Neural crest cell (in vitro differentiated cells): ENCODE data around the gene SIVA1. TPM values are rescaled to one million over a fixed set of nuclear protein-coding genes. Genes with fewer than 3 reads are reported as not detected.

Experiments used
- DNase-seq: peaks from one replicate; pipeline ENCODE4 v3.0.0; 2021; ENCODE audit warnings: low read depth, mixed read lengths, low spot score
- H3K27ac Mint-ChIP-seq: one replicate; pipeline ENCODE4 v1.8.0; 2021; ENCODE audit warnings: mild to moderate bottlenecking, mixed read lengths; ENCODE audit not compliant: unreplicated experiment
- H3K27me3 Mint-ChIP-seq: 2 replicates; pipeline ENCODE4 v1.8.0; 2021; ENCODE audit warnings: low read depth, mild to moderate bottlenecking, mixed read lengths
- H3K36me3 Mint-ChIP-seq: 2 replicates; pipeline ENCODE4 v1.8.0; 2021; ENCODE audit warnings: low read depth, mild to moderate bottlenecking, mixed read lengths
- H3K4me1 Mint-ChIP-seq: 2 replicates; pipeline ENCODE4 v1.8.0; 2021; ENCODE audit warnings: mixed read lengths
- H3K4me3 Mint-ChIP-seq: one replicate; pipeline ENCODE4 v1.8.0; 2021; ENCODE audit warnings: mild to moderate bottlenecking, mixed read lengths
- H3K9me3 Mint-ChIP-seq: 2 replicates; pipeline ENCODE4 v1.8.0; 2021; ENCODE audit warnings: mixed read lengths
- CTCF ChIP-seq: fragments of 200-600 bp; sonication (generic); conservative IDR thresholded peaks from 2 replicates; pipeline ENCODE4 v1.5.0; 2021; ENCODE audit warnings: antibody characterized with exemption, mild to moderate bottlenecking
- total RNA-seq: library from RNA; stranded (reverse); gene quantifications from 2 replicates; pipeline ENCODE4 v1.2.1, GENCODE V29; 2021

The SIVA1 gene
- total RNA-seq, 1 donor from 2014 or later: 121 TPM

- H3K9me3 Mint-ChIP-seq: no peaks in the 10 kb centered on the region
- no peak for DNase-seq
- TF ChIP-seq CTCF: no peak
- no peak overlapping the region for H3K4me3 Mint-ChIP-seq
- H3K36me3 Mint-ChIP-seq: no peaks in the 10 kb centered on the region
- H3K27me3 Mint-ChIP-seq: no peaks in the 10 kb centered on the region
- H3K4me1 Mint-ChIP-seq: peaks cover 4% of the 10 kb centered on the region
- no peak overlapping the region for H3K27ac Mint-ChIP-seq
Observed at GRCh38 chr14:104712881-104713734, 39.8 kb upstream of the SIVA1 start.

GRCh38 chr14:104714066-104714465, 38.9 kb upstream of the SIVA1 start:
- Mint-ChIP-seq H3K27ac (no peak overlapping the region), H3K4me3 (no peak overlapping the region), H3K36me3 (no peaks in the 10 kb centered on the region), H3K4me1 (no peaks in the 10 kb centered on the region), H3K27me3 (no peaks in the 10 kb centered on the region), H3K9me3 (no peaks in the 10 kb centered on the region)
- no peak for DNase-seq
- no peak for TF ChIP-seq CTCF

GRCh38 chr14:104714681-104715080, 38.3 kb upstream of the SIVA1 start:
- Mint-ChIP-seq H3K4me3 (no peak overlapping the region), H3K36me3 (no peaks in the 10 kb centered on the region), H3K4me1 (no peaks in the 10 kb centered on the region), H3K9me3 (no peaks in the 10 kb centered on the region), H3K27me3 (no peaks in the 10 kb centered on the region), H3K27ac (no peak overlapping the region)
- TF ChIP-seq CTCF: no peak
- no peak for DNase-seq

- no peaks in the 10 kb centered on the region for H3K27me3 Mint-ChIP-seq
- H3K9me3 Mint-ChIP-seq: no peaks in the 10 kb centered on the region
- H3K4me1 Mint-ChIP-seq: no peaks in the 10 kb centered on the region
- no peak for DNase-seq
- H3K27ac Mint-ChIP-seq: no peak overlapping the region
- TF ChIP-seq CTCF: no peak
- no peaks in the 10 kb centered on the region for H3K36me3 Mint-ChIP-seq
- no peak overlapping the region for H3K4me3 Mint-ChIP-seq
Observed at GRCh38 chr14:104715416-104715815, 37.5 kb upstream of the SIVA1 start.

GRCh38 chr14:104715871-104716270, 37.1 kb upstream of the SIVA1 start:
- TF ChIP-seq CTCF: no peak
- Mint-ChIP-seq H3K4me1 (no peaks in the 10 kb centered on the region), H3K9me3 (no peaks in the 10 kb centered on the region), H3K27ac (no peak overlapping the region), H3K27me3 (no peaks in the 10 kb centered on the region), H3K36me3 (no peaks in the 10 kb centered on the region), H3K4me3 (no peak overlapping the region)
- no peak for DNase-seq
